Neuronal stem cell (in vitro differentiated cells): ENCODE results near the gene PRRX2. TPM values are rescaled to one million over a fixed set of nuclear protein-coding genes. Genes with fewer than 3 reads are reported as not detected.

ENCODE experiments used
- DNase-seq: peaks from one replicate; pipeline ENCODE4 v3.0.0-alpha.2; 2013; ENCODE audit warnings: low spot score
- H2AFZ ChIP-seq: one replicate; pipeline ENCODE4 v1.6.1; 2013; ENCODE audit warnings: mild to moderate bottlenecking, low read length, inconsistent platforms
- H2AK5ac ChIP-seq: 2 replicates; pipeline ENCODE4 v1.6.1; 2013; ENCODE audit warnings: low read depth, mild to moderate bottlenecking, inconsistent platforms, low read length, moderate library complexity, mixed read lengths
- H2BK120ac ChIP-seq: 2 replicates; pipeline ENCODE4 v1.6.1; 2013; ENCODE audit warnings: low read depth, mild to moderate bottlenecking, inconsistent platforms, low read length, moderate library complexity, mixed read lengths
- H2BK12ac ChIP-seq: one replicate; pipeline ENCODE4 v1.6.1; 2013; ENCODE audit warnings: low read length, inconsistent platforms
- H2BK15ac ChIP-seq: 2 replicates; pipeline ENCODE4 v1.6.1; 2013; ENCODE audit warnings: mild to moderate bottlenecking, low read length, inconsistent platforms, mixed read lengths
- H2BK5ac ChIP-seq: one replicate; pipeline ENCODE4 v1.6.1; 2013; ENCODE audit warnings: inconsistent platforms, mild to moderate bottlenecking, low read length, moderate library complexity
- H3K14ac ChIP-seq: one replicate; pipeline ENCODE4 v1.6.1; 2013; ENCODE audit warnings: low read length, inconsistent platforms
- H3K18ac ChIP-seq: 2 replicates; pipeline ENCODE4 v1.6.1; 2013; ENCODE audit warnings: low read length, inconsistent platforms
- H3K23ac ChIP-seq: 2 replicates; pipeline ENCODE4 v1.6.1; 2013; ENCODE audit warnings: low read depth, mild to moderate bottlenecking, mixed read lengths, low read length, inconsistent platforms; ENCODE audit not compliant: poor library complexity
- H3K27ac ChIP-seq: replicated peaks from 3 replicates; pipeline ENCODE4 v1.5.1; 2013; ENCODE audit warnings: low read length, inconsistent platforms
- H3K27me3 ChIP-seq, 3 experiments: 2 replicates each; pipeline ENCODE4 v1.6.1; 2013; ENCODE audit warnings: low read length in 3 of 3, mild to moderate bottlenecking in 2 of 3, inconsistent platforms in 1 of 3, low read depth in 1 of 3, mixed read lengths in 1 of 3, moderate library complexity in 1 of 3; ENCODE audit not compliant: control insufficient read depth in 3 of 3, insufficient read depth in 3 of 3
- H3K36me3 ChIP-seq, 2 donors: replicated peaks in 1 of 2; 2 replicates each; pipeline ENCODE4 v1.6.1; 2013; ENCODE audit warnings: low read length in 2 of 2; ENCODE audit not compliant: control insufficient read depth in 2 of 2, insufficient read depth in 2 of 2
- H3K4ac ChIP-seq: 2 replicates; pipeline ENCODE4 v1.6.1; 2013; ENCODE audit warnings: inconsistent platforms, mild to moderate bottlenecking, low read length, moderate library complexity
- H3K4me1 ChIP-seq, 2 donors: 1 replicate in 1 of 2; 2 replicates in 1 of 2; pipeline ENCODE4 v1.6.1; 2013; ENCODE audit warnings: low read length in 2 of 2, low read depth in 1 of 2; ENCODE audit not compliant: control insufficient read depth in 2 of 2, insufficient read depth in 1 of 2
- H3K4me2 ChIP-seq: one replicate; pipeline ENCODE4 v1.6.1; 2013; ENCODE audit warnings: mild to moderate bottlenecking, low read length, inconsistent platforms; ENCODE audit not compliant: insufficient read depth, poor library complexity, severe bottlenecking
- H3K4me3 ChIP-seq, 2 donors: 2 replicates each; pipeline ENCODE4 v1.5.1; 2013; ENCODE audit warnings: low read length in 2 of 2, mild to moderate bottlenecking in 2 of 2, inconsistent platforms in 1 of 2, moderate library complexity in 1 of 2
- H3K79me1 ChIP-seq: one replicate; pipeline ENCODE4 v1.6.1; 2013; ENCODE audit warnings: low read depth, mild to moderate bottlenecking, inconsistent platforms, low read length, moderate library complexity
- H3K9ac ChIP-seq: one replicate; pipeline ENCODE4 v1.6.1; 2013; ENCODE audit warnings: mild to moderate bottlenecking, low read depth, low read length, inconsistent platforms; ENCODE audit not compliant: poor library complexity
- H3K9me3 ChIP-seq, 2 donors: replicated peaks in 1 of 2; 2 replicates each; pipeline versions ENCODE3 to v1.6.1; 2013; ENCODE audit warnings: low read length in 2 of 2, mild to moderate bottlenecking in 2 of 2, inconsistent platforms in 1 of 2, low read depth in 1 of 2, mixed read lengths in 1 of 2, moderate library complexity in 1 of 2; ENCODE audit not compliant: control insufficient read depth in 2 of 2, insufficient read depth in 1 of 2
- H4K8ac ChIP-seq: one replicate; pipeline ENCODE4 v1.6.1; 2013; ENCODE audit warnings: low read depth, mild to moderate bottlenecking, inconsistent platforms, low read length, moderate library complexity
- H4K91ac ChIP-seq: one replicate; pipeline ENCODE4 v1.6.1; 2013; ENCODE audit warnings: low read length, low read depth, mild to moderate bottlenecking, inconsistent platforms; ENCODE audit not compliant: poor library complexity
- WGBS, 2 donors: extraction: QIAGEN DNeasy Blood & Tissue Kit; methylation state at CpG; one replicate each; pipeline ENCODE4 v1.1.7; 2013; ENCODE audit warnings: missing lambda C conversion rate in 2 of 2, mixed read lengths in 1 of 2; ENCODE audit not compliant: insufficient read length in 2 of 2, insufficient replicate concordance in 1 of 2; ENCODE audit errors: extremely low coverage in 2 of 2; 5-methylcytosine and 5-hydroxymethylcytosine counted together
- polyA plus RNA-seq, 2 experiments: library from polyadenylated mRNA; stranded (reverse); fragments of 200-250 nt; gene quantifications; one replicate each; pipeline ENCODE4 v1.2.3, GENCODE V29; 2013

Gene PRRX2
- polyA plus RNA-seq (2013, experiment 1 of 2), result 26.3 TPM
- polyA plus RNA-seq (2013, experiment 2 of 2), result 25.0 TPM

GRCh38 chr9:129665389-129665775 is at the start of gene PRRX2:
Gene PRRX2, plus strand, starts transcription at chr9:129665647. Its CDS starts 221 bp downstream, at chr9:129665868.
- peak within 1 kb of the TSS; percentile 67 for H3K9ac ChIP-seq
- peak within 1 kb of the TSS; percentile 17 to 77 for H3K4me3 ChIP-seq
- peak within 1 kb of the TSS; percentile 79 for H3K4me2 ChIP-seq
- H2AFZ ChIP-seq, result peak within 1 kb of the TSS; percentile 86
- H2AK5ac ChIP-seq, result peak within 1 kb of the TSS; percentile 88
- H2BK12ac ChIP-seq, result no peak within 1 kb of the TSS
- H4K91ac ChIP-seq, result peak within 1 kb of the TSS; percentile 48
- no CpG with 5 or more reads among the region's 37 CpGs for WGBS, 2 donors
- DNase-seq, result peak; percentile 55
- H3K79me1 ChIP-seq, result no peaks in the 10 kb centered on the region
- H3K9me3 ChIP-seq, result no peaks in the 10 kb centered on the region
- peak within 1 kb of the TSS; percentile 94 for H3K18ac ChIP-seq
- peak within 1 kb of the TSS; percentile 60 for H2BK15ac ChIP-seq
- peak within 1 kb of the TSS; percentile 97 for H2BK120ac ChIP-seq
- no peak within 1 kb of the TSS for H3K14ac ChIP-seq
- peak within 1 kb of the TSS; percentile 27 for H3K27ac ChIP-seq
- no peak within 1 kb of the TSS for H3K23ac ChIP-seq
- no peak within 1 kb of the TSS for H3K4ac ChIP-seq
- no peak within 1 kb of the TSS for H2BK5ac ChIP-seq
- H3K36me3 ChIP-seq, result no peaks in the 10 kb centered on the region
- H3K27me3 ChIP-seq, result peaks cover 0 to 74% (median 24%) of the 10 kb centered on the region in 3 experiments
- H4K8ac ChIP-seq, result peak within 1 kb of the TSS; percentile 99
- peaks cover 7 to 15% of the 10 kb centered on the region in 2 donors for H3K4me1 ChIP-seq

GRCh38 chr9:129617167-129617566 is 48.3 kb upstream of the PRRX2 start:
- Histone ChIP-seq H3K36me3 (no peaks in the 10 kb centered on the region), H3K4ac (no peak overlapping the region), H3K18ac (no peak overlapping the region), H3K4me2 (no peak overlapping the region), H4K8ac (no peak overlapping the region), H3K23ac (no peak overlapping the region), H3K4me1 (peaks cover 10 to 18% of the 10 kb centered on the region in 2 donors), H2BK15ac (no peak overlapping the region), H3K79me1 (no peaks in the 10 kb centered on the region), H3K27ac (no peak overlapping the region), H4K91ac (no peak overlapping the region), H2AK5ac (no peak overlapping the region), H2BK12ac (peak overlapping the region; percentile 30), H2AFZ (no peak overlapping the region), H2BK5ac (no peak overlapping the region), H3K4me3 (peak overlapping the region in 1 of 2 donors; percentile 32), H3K9ac (no peak overlapping the region), H3K9me3 (peaks cover 0 to 5% of the 10 kb centered on the region in 2 donors), H2BK120ac (no peak overlapping the region), H3K27me3 (peaks cover 4 to 30% (median 7%) of the 10 kb centered on the region in 3 experiments), H3K14ac (no peak overlapping the region)
- no CpG with 5 or more reads among the region's 1 CpG for WGBS, 2 donors
- no peak for DNase-seq

- Histone ChIP-seq H3K4me3 (peak overlapping the region; percentile 25 to 83), H2BK5ac (no peak overlapping the region), H3K27me3 (peaks cover 4 to 30% (median 7%) of the 10 kb centered on the region in 3 experiments), H3K9ac (peak overlapping the region; percentile 89), H3K9me3 (peaks cover 0 to 5% of the 10 kb centered on the region in 2 donors), H2BK120ac (peak overlapping the region; percentile 21), H4K8ac (peak overlapping the region; percentile 96), H2BK12ac (peak overlapping the region; percentile 24), H2BK15ac (peak overlapping the region; percentile 92), H3K23ac (peak overlapping the region; percentile 58), H3K14ac (peak overlapping the region; percentile 94), H3K27ac (no peak overlapping the region), H3K4ac (no peak overlapping the region), H3K36me3 (no peaks in the 10 kb centered on the region), H2AFZ (peak overlapping the region; percentile 63), H2AK5ac (peak overlapping the region; percentile 57), H3K79me1 (no peaks in the 10 kb centered on the region), H3K4me1 (peaks cover 2 to 7% of the 10 kb centered on the region in 2 donors), H3K18ac (peak overlapping the region; percentile 99), H4K91ac (peak overlapping the region; percentile 54), H3K4me2 (peak overlapping the region; percentile 84)
- WGBS, 2 donors, result no CpG with 5 or more reads among the region's 82 CpGs
- DNase-seq, result no peak
Observed at GRCh38 chr9:129619787-129620668, 45.4 kb upstream of the PRRX2 start.
